GM12878 (cell line): ENCODE measurements around the gene GNPTAB. TPM values are rescaled to one million over a fixed set of nuclear protein-coding genes. Genes with fewer than 3 reads are reported as not detected.

Source experiments
- ATAC-seq: fragments of 200-7000 bp; cut with Tn5 transposase; 3 replicates; pipeline ENCODE4 v1.9.1; 2020; ENCODE audit warnings: mild to moderate bottlenecking, moderate library complexity
- BruUV-seq: library from RNA; stranded (reverse); fragments of 400-500 nt; replicated peaks from 2 replicates; lab custom pipeline; 2021; lab: Mats Ljungman, UMichigan
- CTCF ChIA-PET: fragments of 300-600 bp; sonication (Branson Sonifier 250); formaldehyde crosslinking; extraction: SDS; loops from one replicate; lab custom pipeline; 2021; ENCODE audit warnings: inconsistent platforms; lab: Yijun Ruan, JAX
- POLR2A ChIA-PET: fragments of 350-600 bp; formaldehyde crosslinking; extraction: SDS; loops from one replicate; lab custom pipeline; 2021; ENCODE audit warnings: inconsistent platforms; lab: Charles Lee
- RAD21 ChIA-PET: fragments of 300-600 bp; sonication (Branson Sonifier 250); formaldehyde crosslinking; loops from one replicate; lab custom pipeline; 2023; ENCODE audit warnings: antibody characterized with exemption; ENCODE audit not compliant: unreplicated experiment; lab: Charles Lee
- SMC1A ChIA-PET: fragments of 300-600 bp; sonication (Branson Sonifier 250); formaldehyde crosslinking; loops from one replicate; lab custom pipeline; 2023; ENCODE audit not compliant: unreplicated experiment, uncharacterized antibody; lab: Charles Lee
- DNase-seq: peaks from one replicate; pipeline ENCODE4 v3.0.0-alpha.2; 2011; ENCODE audit warnings: low read depth, low spot score
- FAIRE-seq: peaks from 3 replicates; lab custom pipeline; 2011; peaks lifted over from hg19 to GRCh38; lab: Jason Lieb, UNC
- H2AFZ ChIP-seq: 2 replicates; pipeline ENCODE4 v1.6.0; 2011; ENCODE audit warnings: low read depth, low read length, control low read depth; ENCODE audit not compliant: control insufficient read depth
- H3K27ac ChIP-seq: 2 replicates; pipeline ENCODE4 v1.5.1; 2011; ENCODE audit warnings: control low read depth; ENCODE audit not compliant: control insufficient read depth, insufficient read depth
- H3K27me3 ChIP-seq, 2 experiments: replicated peaks in 1 of 2; 2 replicates each; pipeline versions ENCODE4 v1.6.0 to v1.6.1; 2011; ENCODE audit warnings: low read length in 1 of 2; ENCODE audit not compliant: control insufficient read depth in 2 of 2, insufficient read depth in 2 of 2
- H3K36me3 ChIP-seq, 2 experiments: 2 replicates each; pipeline ENCODE4 v1.5.1; 2011; ENCODE audit warnings: low read length in 1 of 2; ENCODE audit not compliant: control insufficient read depth in 2 of 2, insufficient read depth in 2 of 2
- H3K4me1 ChIP-seq: 2 replicates; pipeline ENCODE4 v1.6.1; 2011; ENCODE audit warnings: mild to moderate bottlenecking, low read length, moderate library complexity, mixed read lengths; ENCODE audit not compliant: control insufficient read depth, insufficient read depth
- H3K4me2 ChIP-seq: 2 replicates; pipeline ENCODE4 v1.6.0; 2011; ENCODE audit warnings: control low read depth; ENCODE audit not compliant: control insufficient read depth, insufficient read depth
- H3K4me3 ChIP-seq: fragments of 200-600 bp; sonication (generic); 2 replicates; pipeline ENCODE4 v1.5.1; 2016
- H3K79me2 ChIP-seq: 2 replicates; pipeline ENCODE4 v1.6.0; 2011; ENCODE audit warnings: low read length; ENCODE audit not compliant: control insufficient read depth, insufficient read depth
- H3K9ac ChIP-seq: 2 replicates; pipeline ENCODE4 v1.8.0; 2011; ENCODE audit warnings: low read length, control low read depth, mixed read lengths; ENCODE audit not compliant: control insufficient read depth, insufficient read depth
- H3K9me3 ChIP-seq: replicated peaks from 3 replicates; pipeline ENCODE4 v1.5.1; 2011; ENCODE audit warnings: mild to moderate bottlenecking, low read length; ENCODE audit not compliant: control insufficient read depth, insufficient read depth
- H4K20me1 ChIP-seq: 2 replicates; pipeline ENCODE4 v1.6.0; 2011; ENCODE audit not compliant: control insufficient read depth, insufficient read depth
- CBX3 ChIP-seq: fragments of 200-600 bp; sonication (generic); IDR thresholded peaks from 2 replicates; pipeline ENCODE4 v1.6.1; 2016; ENCODE audit warnings: low read depth, borderline replicate concordance
- NR2C1 ChIP-seq: fragments of 450-650 bp; IDR thresholded peaks from 2 replicates; pipeline ENCODE4 v1.6.1; 2017; ENCODE audit warnings: antibody characterized with exemption, mild to moderate bottlenecking, moderate library complexity
- RB1 ChIP-seq: fragments of 450-650 bp; formaldehyde crosslinking; IDR thresholded peaks from 2 replicates; pipeline ENCODE4 v1.6.1; 2017; ENCODE audit warnings: mild to moderate bottlenecking, borderline replicate concordance
- SMARCA5 ChIP-seq: fragments of 450-650 bp; IDR thresholded peaks from 2 replicates; pipeline ENCODE4 v1.6.1; 2017; ENCODE audit warnings: mild to moderate bottlenecking
- SREBF2 ChIP-seq: IDR thresholded peaks from 2 replicates; pipeline ENCODE4 v1.6.1; 2012; ENCODE audit warnings: mild to moderate bottlenecking, low read length
- STAT1 ChIP-seq: fragments of 450-650 bp; conservative IDR thresholded peaks from 2 replicates; pipeline ENCODE4 v1.6.1; 2014; ENCODE audit warnings: antibody characterized with exemption, mild to moderate bottlenecking
- WGBS: methylation state at CpG from one replicate; pipeline ENCODE4 v1.1.6; 2016; ENCODE audit warnings: low lambda C conversion rate; ENCODE audit not compliant: insufficient replicate concordance, insufficient coverage; ENCODE audit errors: missing lambda C conversion rate; 5-methylcytosine and 5-hydroxymethylcytosine counted together
- in situ Hi-C: fragments of 300-500 bp; cut with MboI; formaldehyde crosslinking; loops from 9 replicates; pipeline ENCODE4 v1.14.3; 2018; ENCODE audit warnings: mixed read lengths
- intact Hi-C: fragments of 100-400 bp; cut with micrococcal nuclease; formaldehyde crosslinking; loops from one replicate; pipeline ENCODE4 v1.14.2; 2022; ENCODE audit not compliant: unreplicated experiment
- polyA plus RNA-seq, 11 experiments: library from polyadenylated mRNA; depleted of rRNA in 4 of 11; unstranded in 6 of 11; stranded (reverse) in 5 of 11; fragments of >200 nt; fragmentation: Nextera tagmentation in 4 of 11; fragmentation: Illumina TruSeq in 1 of 11; extraction: Ambion mirVana in 4 of 11; extraction: Trizol in 1 of 11; gene quantifications; 1 replicate in 1 of 11; 2 replicates in 10 of 11; pipeline versions ENCODE4 v1.2.1 to v1.2.3, GENCODE V29; 2011 to 2016; ENCODE audit warnings: inconsistent platforms in 2 of 11, missing spikeins in 2 of 11, low read depth in 1 of 11
- total RNA-seq, 4 experiments: library from RNA; depleted of rRNA in 3 of 4; stranded (reverse); fragments of >200 nt in 3 of 4; fragmentation: Illumina TruSeq in 1 of 4; extraction: Trizol in 1 of 4; gene quantifications; 2 replicates each; pipeline versions ENCODE4 v1.2.1 to v1.2.3, GENCODE V29; 2013 to 2021
- TF ChIP-seq, protein P1 (sequence below): IDR thresholded peaks from 2 replicates; pipeline ENCODE4 v1.6.1; 2012; ENCODE audit warnings: improper control_type of control experiment, low read depth, low read length; ENCODE audit not compliant: insufficient replicate concordance
- TF ChIP-seq, protein P2 (sequence below): fragments of 450-650 bp; formaldehyde crosslinking; IDR thresholded peaks from 2 replicates; pipeline ENCODE4 v1.4.0; 2020; ENCODE audit warnings: mild to moderate bottlenecking, moderate library complexity
- TF ChIP-seq, protein P3 (sequence below): IDR thresholded peaks from 2 replicates; pipeline ENCODE4 v1.6.1; 2012; ENCODE audit warnings: low read length, inconsistent platforms
- TF ChIP-seq, protein P4 (sequence below): fragments of 450-650 bp; formaldehyde crosslinking; IDR thresholded peaks from 2 replicates; pipeline ENCODE4 v1.5.0; 2022; ENCODE audit warnings: mild to moderate bottlenecking, missing genetic modification characterization

Gene GNPTAB
- total and polyA plus RNA-seq, 10 of the 15 experiments (the other 5 are each of a cell fraction or from before 2014, with no cell fraction given): 9.8 to 38.9 (median 35.3) TPM

DNA sequence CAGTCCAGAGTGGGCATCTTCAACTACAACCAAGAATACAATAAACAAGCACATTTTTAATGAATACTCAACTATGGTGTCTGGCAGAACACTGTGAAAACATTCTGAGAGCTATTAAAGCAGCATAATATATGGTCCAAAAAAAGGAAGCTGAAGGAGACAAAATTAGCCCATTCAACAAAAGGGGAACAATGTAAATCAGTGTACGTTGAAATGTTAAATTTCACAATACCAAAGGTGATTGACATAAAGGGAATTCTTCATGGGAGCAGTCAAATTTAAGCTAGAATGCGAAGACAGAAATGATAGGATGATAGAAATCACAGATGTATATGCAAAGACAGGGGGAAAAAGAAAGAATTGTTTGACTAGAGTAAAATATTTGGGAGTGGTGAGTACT, 50.2 kb downstream of the GNPTAB start:
- no TSS peak for BruUV-seq
- RAD21 ChIA-PET: interaction anchor here (1.1 to 2.4 kb wide), 4 partner anchors 47 to 59 kb away, joined by 3 to 14 read pairs (median 8); partner anchors contain the start of gene GNPTAB
- H3K4me1 ChIP-seq: no peaks in the 10 kb centered on the region
- in situ Hi-C loops: no loop called here
- no peak overlapping the region for H3K4me2 ChIP-seq
- CTCF ChIA-PET: interaction anchor here (0.6 to 7.6 kb wide), 11 partner anchors 8 to 1031 kb away, joined by 3 to 63 read pairs (median 6); partner anchors contain the start of gene GNPTAB
- SMC1A ChIA-PET: interaction anchor here (0.6 to 4.0 kb wide), 12 partner anchors 12 to 460 kb away, joined by 3 to 30 read pairs (median 4); partner anchors contain the start of gene GNPTAB
- POLR2A ChIA-PET: interaction anchor here (1.8 kb wide), 1 partner anchor 13 kb away, joined by 5 read pairs; no protein-coding TSS in a partner anchor
- no peak overlapping the region for H3K9ac ChIP-seq
- no peak overlapping the region for H3K4me3 ChIP-seq
- no peaks in the 10 kb centered on the region for H4K20me1 ChIP-seq
- ATAC-seq (no peak), DNase-seq (no peak), FAIRE-seq (no peak)
- H3K27ac ChIP-seq: no peak overlapping the region
- WGBS: 78% methylated on average over 2 of the region's 2 CpGs
- H3K27me3 ChIP-seq: no peaks in the 10 kb centered on the region
- H3K79me2 ChIP-seq: no peaks in the 10 kb centered on the region
- H3K36me3 ChIP-seq: peaks cover 7 to 9% of the 10 kb centered on the region in 2 experiments; a peak in 3 of 4 replicates
- intact Hi-C loops: no loop called here
- H2AFZ ChIP-seq: no peak overlapping the region
- H3K9me3 ChIP-seq: no peaks in the 10 kb centered on the region
- TF ChIP-seq, protein P1, sequence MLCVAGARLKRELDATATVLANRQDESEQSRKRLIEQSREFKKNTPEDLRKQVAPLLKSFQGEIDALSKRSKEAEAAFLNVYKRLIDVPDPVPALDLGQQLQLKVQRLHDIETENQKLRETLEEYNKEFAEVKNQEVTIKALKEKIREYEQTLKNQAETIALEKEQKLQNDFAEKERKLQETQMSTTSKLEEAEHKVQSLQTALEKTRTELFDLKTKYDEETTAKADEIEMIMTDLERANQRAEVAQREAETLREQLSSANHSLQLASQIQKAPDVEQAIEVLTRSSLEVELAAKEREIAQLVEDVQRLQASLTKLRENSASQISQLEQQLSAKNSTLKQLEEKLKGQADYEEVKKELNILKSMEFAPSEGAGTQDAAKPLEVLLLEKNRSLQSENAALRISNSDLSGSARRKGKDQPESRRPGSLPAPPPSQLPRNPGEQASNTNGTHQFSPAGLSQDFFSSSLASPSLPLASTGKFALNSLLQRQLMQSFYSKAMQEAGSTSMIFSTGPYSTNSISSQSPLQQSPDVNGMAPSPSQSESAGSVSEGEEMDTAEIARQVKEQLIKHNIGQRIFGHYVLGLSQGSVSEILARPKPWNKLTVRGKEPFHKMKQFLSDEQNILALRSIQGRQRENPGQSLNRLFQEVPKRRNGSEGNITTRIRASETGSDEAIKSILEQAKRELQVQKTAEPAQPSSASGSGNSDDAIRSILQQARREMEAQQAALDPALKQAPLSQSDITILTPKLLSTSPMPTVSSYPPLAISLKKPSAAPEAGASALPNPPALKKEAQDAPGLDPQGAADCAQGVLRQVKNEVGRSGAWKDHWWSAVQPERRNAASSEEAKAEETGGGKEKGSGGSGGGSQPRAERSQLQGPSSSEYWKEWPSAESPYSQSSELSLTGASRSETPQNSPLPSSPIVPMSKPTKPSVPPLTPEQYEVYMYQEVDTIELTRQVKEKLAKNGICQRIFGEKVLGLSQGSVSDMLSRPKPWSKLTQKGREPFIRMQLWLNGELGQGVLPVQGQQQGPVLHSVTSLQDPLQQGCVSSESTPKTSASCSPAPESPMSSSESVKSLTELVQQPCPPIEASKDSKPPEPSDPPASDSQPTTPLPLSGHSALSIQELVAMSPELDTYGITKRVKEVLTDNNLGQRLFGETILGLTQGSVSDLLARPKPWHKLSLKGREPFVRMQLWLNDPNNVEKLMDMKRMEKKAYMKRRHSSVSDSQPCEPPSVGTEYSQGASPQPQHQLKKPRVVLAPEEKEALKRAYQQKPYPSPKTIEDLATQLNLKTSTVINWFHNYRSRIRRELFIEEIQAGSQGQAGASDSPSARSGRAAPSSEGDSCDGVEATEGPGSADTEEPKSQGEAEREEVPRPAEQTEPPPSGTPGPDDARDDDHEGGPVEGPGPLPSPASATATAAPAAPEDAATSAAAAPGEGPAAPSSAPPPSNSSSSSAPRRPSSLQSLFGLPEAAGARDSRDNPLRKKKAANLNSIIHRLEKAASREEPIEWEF: no peak
- TF ChIP-seq CBX3: no peak
- TF ChIP-seq, protein P2, sequence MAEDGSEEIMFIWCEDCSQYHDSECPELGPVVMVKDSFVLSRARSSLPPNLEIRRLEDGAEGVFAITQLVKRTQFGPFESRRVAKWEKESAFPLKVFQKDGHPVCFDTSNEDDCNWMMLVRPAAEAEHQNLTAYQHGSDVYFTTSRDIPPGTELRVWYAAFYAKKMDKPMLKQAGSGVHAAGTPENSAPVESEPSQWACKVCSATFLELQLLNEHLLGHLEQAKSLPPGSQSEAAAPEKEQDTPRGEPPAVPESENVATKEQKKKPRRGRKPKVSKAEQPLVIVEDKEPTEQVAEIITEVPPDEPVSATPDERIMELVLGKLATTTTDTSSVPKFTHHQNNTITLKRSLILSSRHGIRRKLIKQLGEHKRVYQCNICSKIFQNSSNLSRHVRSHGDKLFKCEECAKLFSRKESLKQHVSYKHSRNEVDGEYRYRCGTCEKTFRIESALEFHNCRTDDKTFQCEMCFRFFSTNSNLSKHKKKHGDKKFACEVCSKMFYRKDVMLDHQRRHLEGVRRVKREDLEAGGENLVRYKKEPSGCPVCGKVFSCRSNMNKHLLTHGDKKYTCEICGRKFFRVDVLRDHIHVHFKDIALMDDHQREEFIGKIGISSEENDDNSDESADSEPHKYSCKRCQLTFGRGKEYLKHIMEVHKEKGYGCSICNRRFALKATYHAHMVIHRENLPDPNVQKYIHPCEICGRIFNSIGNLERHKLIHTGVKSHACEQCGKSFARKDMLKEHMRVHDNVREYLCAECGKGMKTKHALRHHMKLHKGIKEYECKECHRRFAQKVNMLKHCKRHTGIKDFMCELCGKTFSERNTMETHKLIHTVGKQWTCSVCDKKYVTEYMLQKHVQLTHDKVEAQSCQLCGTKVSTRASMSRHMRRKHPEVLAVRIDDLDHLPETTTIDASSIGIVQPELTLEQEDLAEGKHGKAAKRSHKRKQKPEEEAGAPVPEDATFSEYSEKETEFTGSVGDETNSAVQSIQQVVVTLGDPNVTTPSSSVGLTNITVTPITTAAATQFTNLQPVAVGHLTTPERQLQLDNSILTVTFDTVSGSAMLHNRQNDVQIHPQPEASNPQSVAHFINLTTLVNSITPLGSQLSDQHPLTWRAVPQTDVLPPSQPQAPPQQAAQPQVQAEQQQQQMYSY (CRISPR knock-in tag): no peak
- no peak for TF ChIP-seq NR2C1
- no peak for TF ChIP-seq SMARCA5
- TF ChIP-seq STAT1: no peak
- no peak for TF ChIP-seq RB1
- TF ChIP-seq, protein P3, sequence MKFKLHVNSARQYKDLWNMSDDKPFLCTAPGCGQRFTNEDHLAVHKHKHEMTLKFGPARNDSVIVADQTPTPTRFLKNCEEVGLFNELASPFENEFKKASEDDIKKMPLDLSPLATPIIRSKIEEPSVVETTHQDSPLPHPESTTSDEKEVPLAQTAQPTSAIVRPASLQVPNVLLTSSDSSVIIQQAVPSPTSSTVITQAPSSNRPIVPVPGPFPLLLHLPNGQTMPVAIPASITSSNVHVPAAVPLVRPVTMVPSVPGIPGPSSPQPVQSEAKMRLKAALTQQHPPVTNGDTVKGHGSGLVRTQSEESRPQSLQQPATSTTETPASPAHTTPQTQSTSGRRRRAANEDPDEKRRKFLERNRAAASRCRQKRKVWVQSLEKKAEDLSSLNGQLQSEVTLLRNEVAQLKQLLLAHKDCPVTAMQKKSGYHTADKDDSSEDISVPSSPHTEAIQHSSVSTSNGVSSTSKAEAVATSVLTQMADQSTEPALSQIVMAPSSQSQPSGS: no peak
- TF ChIP-seq SREBF2: no peak
- TF ChIP-seq, protein P4, sequence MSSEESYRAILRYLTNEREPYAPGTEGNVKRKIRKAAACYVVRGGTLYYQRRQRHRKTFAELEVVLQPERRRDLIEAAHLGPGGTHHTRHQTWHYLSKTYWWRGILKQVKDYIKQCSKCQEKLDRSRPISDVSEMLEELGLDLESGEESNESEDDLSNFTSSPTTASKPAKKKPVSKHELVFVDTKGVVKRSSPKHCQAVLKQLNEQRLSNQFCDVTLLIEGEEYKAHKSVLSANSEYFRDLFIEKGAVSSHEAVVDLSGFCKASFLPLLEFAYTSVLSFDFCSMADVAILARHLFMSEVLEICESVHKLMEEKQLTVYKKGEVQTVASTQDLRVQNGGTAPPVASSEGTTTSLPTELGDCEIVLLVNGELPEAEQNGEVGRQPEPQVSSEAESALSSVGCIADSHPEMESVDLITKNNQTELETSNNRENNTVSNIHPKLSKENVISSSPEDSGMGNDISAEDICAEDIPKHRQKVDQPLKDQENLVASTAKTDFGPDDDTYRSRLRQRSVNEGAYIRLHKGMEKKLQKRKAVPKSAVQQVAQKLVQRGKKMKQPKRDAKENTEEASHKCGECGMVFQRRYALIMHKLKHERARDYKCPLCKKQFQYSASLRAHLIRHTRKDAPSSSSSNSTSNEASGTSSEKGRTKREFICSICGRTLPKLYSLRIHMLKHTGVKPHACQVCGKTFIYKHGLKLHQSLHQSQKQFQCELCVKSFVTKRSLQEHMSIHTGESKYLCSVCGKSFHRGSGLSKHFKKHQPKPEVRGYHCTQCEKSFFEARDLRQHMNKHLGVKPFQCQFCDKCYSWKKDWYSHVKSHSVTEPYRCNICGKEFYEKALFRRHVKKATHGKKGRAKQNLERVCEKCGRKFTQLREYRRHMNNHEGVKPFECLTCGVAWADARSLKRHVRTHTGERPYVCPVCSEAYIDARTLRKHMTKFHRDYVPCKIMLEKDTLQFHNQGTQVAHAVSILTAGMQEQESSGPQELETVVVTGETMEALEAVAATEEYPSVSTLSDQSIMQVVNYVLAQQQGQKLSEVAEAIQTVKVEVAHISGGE: no peak
